HUDEP-2 (cell line): ENCODE measurements around the gene STK32C.
A peak's percentile ranks its signal among the peaks of the same experiment; 100 is the strongest.

Experiments used
- DNase-seq, 76 experiments: peaks; one replicate each; lab custom pipeline; 2025; ENCODE audit not compliant: unreplicated experiment in 76 of 76; lab: John Stamatoyannopoulos, UW

The STK32C gene

DNA sequence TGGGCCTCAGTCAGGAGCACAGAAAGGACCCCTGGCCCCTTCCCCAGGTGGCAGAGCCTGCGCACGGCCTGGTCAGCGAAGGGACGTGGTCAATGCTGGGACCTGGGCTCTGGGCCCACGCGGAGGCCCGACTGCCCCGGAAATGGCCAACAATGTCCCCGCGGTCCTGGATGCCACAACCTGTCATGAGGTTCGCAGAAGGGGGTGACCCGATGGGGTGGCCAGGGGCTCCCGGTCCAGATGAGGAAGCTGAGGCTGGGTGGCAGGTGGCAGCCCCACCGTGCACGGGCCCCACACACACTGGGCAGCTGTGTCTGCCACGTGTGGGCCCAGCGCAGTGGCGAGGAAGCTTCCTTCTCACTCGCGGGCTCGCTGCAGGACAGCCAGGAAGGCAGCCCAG is 71.6 kb downstream of the STK32C start:
- no peak for DNase-seq

DNA sequence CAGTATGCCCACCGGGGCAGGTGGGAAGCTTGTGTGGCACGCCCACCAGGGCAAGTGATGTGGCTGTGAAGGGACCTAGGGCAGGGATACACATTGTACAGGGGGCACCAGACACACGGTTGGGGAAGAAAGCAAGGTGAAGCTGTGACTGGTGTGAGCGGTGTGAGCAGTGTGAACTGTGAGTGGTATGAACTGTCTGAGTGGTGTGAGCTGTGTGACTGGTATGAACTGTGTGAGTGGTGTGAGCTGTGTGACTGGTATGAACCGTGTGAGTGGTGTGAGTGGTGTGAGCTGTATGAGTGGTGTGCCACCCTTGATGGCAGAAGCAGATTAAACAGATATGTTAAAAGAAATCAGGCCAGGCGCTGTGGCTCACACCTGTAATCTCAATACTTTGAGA is 72.9 kb downstream of the STK32C start:
- no peak for DNase-seq

GRCh38 chr10:132233501-132234085 is 74.2 kb downstream of the STK32C start:
- DNase-seq, result no peak

GRCh38 chr10:132232981-132233380 is 74.8 kb downstream of the STK32C start:
- DNase-seq, result no peak

DNA sequence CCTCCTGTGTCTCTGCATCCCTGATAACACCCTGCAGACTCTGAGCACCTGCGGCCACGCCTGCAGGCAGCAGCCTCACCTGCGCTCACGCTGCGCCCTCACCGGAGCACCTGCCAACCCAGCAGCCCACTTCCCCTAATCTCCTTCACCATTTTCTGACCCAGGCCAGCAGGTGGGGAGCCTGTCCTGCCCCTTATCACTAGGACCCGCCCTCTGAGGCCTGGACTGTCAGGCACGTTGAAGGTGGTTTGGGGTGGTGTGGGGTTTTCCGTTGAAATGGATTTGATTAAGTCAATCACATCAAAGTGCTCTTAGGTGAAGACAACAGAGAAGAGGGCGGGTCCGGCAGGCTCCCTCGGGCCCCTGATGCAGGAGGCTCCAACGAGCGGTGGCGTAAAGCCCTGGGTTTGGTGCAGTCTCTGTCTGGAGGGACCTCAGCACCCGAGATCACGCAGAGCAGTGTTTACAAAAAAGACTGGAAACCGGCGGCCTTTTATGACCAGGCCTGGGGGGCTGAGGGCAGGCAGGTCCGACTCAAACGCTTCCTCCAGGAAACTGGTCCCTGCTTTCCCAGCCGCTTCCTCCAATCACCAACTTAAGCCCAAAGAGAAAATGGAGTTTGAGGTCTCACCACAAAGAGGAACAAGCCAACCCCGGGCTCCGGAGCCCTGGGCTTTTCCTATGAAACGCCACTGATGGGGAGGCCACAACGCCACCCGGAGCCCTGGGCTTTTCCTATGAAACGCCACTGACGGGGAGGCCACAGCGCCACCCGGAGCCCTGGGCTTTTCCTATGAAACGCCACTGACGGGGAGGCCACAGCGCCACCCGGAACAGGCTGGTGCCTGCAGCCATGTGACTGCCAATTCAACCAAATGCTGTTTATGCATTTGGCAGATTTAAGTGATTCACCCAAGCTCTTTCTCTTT is 75.5 kb downstream of the STK32C start:
- no peak for DNase-seq

DNA sequence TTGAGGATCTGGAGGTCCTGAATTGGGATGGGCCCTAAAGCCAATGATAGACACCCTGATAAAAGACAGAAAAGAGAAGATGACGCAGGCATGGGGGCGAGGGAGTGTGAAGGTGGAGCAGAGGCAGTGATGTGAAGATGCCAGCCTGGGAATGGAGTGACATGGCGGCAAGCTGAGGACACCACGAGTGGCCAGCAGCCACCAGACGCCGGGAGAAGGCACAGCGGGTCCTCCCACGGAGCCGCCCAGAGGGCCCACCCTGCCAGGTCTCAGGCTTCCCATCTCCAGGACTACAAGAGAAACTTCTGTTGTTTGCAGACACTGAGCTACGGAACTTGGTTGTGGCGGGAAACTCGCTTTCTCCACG is 76.1 kb downstream of the STK32C start:
- DNase-seq, result no peak

DNA sequence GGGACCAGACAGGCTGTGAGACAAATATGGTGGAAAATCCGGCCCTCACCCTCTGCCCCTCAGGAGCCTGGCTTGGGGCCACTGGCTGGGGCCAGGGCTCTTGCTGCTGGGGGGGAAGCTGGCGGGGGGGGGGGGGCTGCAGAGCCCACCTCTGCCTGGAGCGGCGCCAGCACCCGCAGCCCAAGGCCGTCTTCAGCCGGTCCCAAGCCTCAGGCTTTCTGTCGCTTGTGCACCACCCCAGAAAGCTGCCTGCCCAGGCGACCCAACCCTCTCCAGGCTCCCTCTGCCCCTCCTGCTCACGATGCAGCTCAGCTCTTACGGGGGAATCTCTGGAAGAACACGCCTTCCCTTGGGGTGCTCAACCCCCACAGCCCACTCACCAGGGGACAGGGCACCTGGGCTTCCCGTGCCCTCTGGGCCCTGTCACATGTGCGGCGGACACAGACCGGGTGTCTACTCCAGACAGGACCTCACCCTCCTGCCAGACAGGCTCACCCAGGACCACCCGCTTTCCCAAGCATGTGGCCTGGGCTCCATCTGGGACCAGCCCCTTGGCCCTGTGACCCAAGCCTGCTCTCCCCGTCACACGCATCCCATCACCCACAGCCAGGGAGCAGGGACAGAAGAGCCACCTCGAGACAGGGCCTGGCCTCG is 77.1 kb downstream of the STK32C start:
- no peak for DNase-seq

- DNase-seq, result no peak
Measured at GRCh38 chr10:132229834-132230556, 77.8 kb downstream of the STK32C start.

- no peak for DNase-seq
Measured at GRCh38 chr10:132229096-132229495, 78.7 kb downstream of the STK32C start.

- no peak for DNase-seq
Measured at GRCh38 chr10:132228616-132229015, 79.1 kb downstream of the STK32C start.

DNA sequence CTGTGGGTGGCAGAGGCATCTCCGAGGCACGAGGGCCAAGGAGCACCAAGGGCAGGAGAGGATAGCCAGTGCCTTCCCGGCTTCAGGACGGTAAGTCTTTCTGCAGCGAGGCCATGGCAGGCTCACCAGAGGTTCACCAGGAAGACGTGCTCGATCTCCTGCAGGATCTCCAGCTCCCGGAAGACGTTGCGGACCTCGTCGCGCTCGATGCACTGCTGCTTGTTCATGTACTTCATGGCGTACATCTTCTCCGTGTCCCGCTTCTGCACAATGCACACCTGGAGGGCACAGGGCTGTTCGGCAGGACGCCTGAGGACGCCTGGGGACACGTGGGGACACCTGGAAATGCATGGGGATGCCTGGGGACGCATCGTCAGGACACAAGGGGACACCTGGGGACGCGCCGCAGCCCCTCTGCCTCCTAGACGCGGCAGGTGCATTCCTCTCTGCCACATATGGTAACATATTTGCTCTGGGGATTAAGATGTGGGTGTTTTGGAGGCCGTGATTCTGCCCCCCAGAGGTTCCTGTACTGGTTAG is 79.8 kb downstream of the STK32C start:
- DNase-seq, result no peak

GRCh38 chr10:132226586-132227405 is 81.0 kb downstream of the STK32C start:
- no peak for DNase-seq

- DNase-seq, result no peak
Measured at GRCh38 chr10:132225849-132226205, 81.9 kb downstream of the STK32C start.

- no peak for DNase-seq
Measured at GRCh38 chr10:132225073-132225848, 82.5 kb downstream of the STK32C start.

- no peak for DNase-seq
Measured at GRCh38 chr10:132224343-132225072, 83.2 kb downstream of the STK32C start.

DNA sequence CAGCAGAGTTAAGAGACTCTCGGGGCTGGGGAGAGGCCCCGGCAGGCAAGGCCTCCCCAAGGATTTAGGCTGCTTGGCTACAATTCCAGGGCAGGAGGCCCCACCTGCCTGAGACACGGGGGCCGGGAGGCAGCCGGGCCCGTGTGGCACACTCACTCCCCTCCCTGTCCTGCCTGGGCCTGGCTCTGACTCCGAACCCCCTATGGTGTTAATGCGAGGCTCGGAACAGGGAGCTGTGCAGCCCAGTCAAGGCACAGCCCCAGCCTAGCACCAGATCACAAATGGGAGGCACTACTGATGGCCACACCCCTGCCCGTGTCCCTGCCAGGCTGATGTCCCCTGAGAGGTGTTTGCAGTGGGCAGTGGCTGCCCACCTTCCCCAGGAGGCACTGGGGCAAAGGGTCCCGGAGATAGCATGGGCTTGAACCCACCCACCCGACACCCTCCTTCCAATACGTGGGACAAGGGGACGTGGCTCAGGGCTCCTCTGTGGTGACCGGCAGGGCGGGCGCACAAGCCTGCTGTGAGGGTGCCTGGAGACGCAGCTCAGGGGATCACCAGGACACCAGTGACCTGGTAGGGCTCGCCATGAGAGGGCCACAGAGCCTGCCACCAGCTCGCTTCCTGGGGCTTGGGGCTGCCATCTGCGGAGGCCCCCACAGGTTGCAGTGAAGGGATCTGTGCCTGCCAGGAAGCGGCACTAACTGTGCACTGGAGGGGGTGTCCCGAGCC is 84.0 kb downstream of the STK32C start:
- peak in 1 of 76 experiments; percentile 4 for DNase-seq

DNA sequence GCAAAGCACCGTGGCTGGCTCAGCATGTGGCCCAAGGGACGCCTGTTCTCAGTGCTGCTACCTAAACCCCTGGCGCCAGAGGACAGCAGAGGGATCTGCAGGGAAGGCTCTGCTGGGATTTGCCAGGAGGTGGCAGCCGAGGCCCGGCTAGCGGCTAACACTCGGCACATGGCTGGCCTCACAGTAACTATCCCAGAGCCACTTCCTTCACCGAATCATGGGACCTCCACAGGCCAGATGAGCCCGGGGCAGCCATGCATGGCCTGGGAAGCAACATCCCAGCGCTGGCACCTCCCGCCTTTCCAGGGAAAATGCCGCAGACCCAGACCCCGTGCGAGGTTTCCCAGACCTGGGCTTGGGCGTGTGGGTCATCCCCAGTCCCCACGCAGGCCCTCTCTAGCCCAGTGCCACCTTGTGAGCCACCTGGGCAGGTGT is 84.6 kb downstream of the STK32C start:
- DNase-seq, result peak in 73 of 76 experiments; percentile 8 to 86 (median 64)

- DNase-seq, result no peak
Measured at GRCh38 chr10:132222726-132223125, 85.0 kb downstream of the STK32C start.
